ENCODE results near the gene FABP3. TPM values are rescaled to one million over a fixed set of nuclear protein-coding genes. Genes with fewer than 3 reads are reported as not detected.

FABP3 gene
- total and polyA plus RNA-seq, 2 of the 13 experiments (the other 11 are each of a cell fraction or from before 2014, with no cell fraction given), result 0.21 to 0.24 TPM

- Histone ChIP-seq H2AFZ (ENCODE audit: low read length) (no peak overlapping the region), H3K4me3 (replicated peaks in 1 of 3; ENCODE audit: insufficient read depth in 1 of 3, low read depth in 2 of 3, low read length in 3 of 3) (no peak overlapping the region), H3K4me1 (ENCODE audit: insufficient read depth, low read length) (peaks cover 5% of the 10 kb centered on the region), H3K9me3 (ENCODE audit: low read length) (no peaks in the 10 kb centered on the region), H3K4me2 (ENCODE audit: low read depth, low read length) (no peak overlapping the region), H3K27ac (ENCODE audit: extremely low read length, insufficient read depth, low read length) (no peak overlapping the region), H3K79me2 (ENCODE audit: insufficient read depth, low read length) (no peaks in the 10 kb centered on the region), H4K20me1 (ENCODE audit: insufficient read depth, low read length) (no peaks in the 10 kb centered on the region), H3K9ac (ENCODE audit: insufficient read depth, low read depth, low read length) (no peak overlapping the region), H3K36me3 (replicated peaks in 1 of 2; ENCODE audit: control insufficient read depth in 1 of 2, insufficient read depth in 2 of 2, low read length in 2 of 2) (no peaks in the 10 kb centered on the region), H3K27me3 (ENCODE audit: control insufficient read depth in 1 of 2, insufficient read depth in 2 of 2, low read length in 2 of 2) (no peaks in the 10 kb centered on the region)
- POLR2A ChIA-PET, result no interaction called here
- TF ChIP-seq SCMH1 (CRISPR knock-in tag; IDR thresholded peaks at IDR 0.05; ENCODE audit: borderline replicate concordance) (no peak), MAF1 (CRISPR knock-in tag; IDR thresholded peaks at IDR 0.05; ENCODE audit: borderline replicate concordance) (no peak), SMARCC2 (IDR thresholded peaks at IDR 0.05) (no peak), ZNF615 (CRISPR knock-in tag; IDR thresholded peaks at IDR 0.05; ENCODE audit: borderline replicate concordance) (no peak), SIN3A (IDR thresholded peaks at IDR 0.05; ENCODE audit: borderline replicate concordance, low read depth, low read length) (no peak)
- intact Hi-C loops (cut with micrococcal nuclease; ENCODE audit: unreplicated experiment) (no loop called here), in situ Hi-C loops (cut with HindIII; ENCODE audit: extremely low pct_ligation_motif_present, low pct_unique_long_range_greater_than_20kb) (no loop called here)
- CTCF ChIA-PET (ENCODE audit: low intra/inter-chr PET ratio, low total read pairs), result no interaction called here
- WGBS (ENCODE audit: low lambda C conversion rate), result 25% methylated on average over 3 of the region's 3 CpGs
- BruUV-seq (replicated peaks), result no TSS peak
- ATAC-seq, result no peak
- no peak for FAIRE-seq
- no peak for DNase-seq (ENCODE audit: low spot score)
These were observed 9.6 kb upstream of the FABP3 start for GRCh38 chr1:31382379-31382989.

GRCh38 chr1:31381394-31382294, 8.8 kb upstream of the FABP3 start:
- DNase-seq (ENCODE audit: low spot score) (no peak), FAIRE-seq (no peak), ATAC-seq (no peak)
- H2AFZ ChIP-seq (ENCODE audit: low read length), result no peak overlapping the region
- 56% methylated on average over 5 of the region's 6 CpGs for WGBS (ENCODE audit: low lambda C conversion rate)
- H3K79me2 ChIP-seq (ENCODE audit: insufficient read depth, low read length), result no peaks in the 10 kb centered on the region
- H3K27ac ChIP-seq (ENCODE audit: extremely low read length, insufficient read depth, low read length), result no peak overlapping the region
- H3K4me2 ChIP-seq (ENCODE audit: low read depth, low read length), result no peak overlapping the region
- H3K9ac ChIP-seq (ENCODE audit: insufficient read depth, low read depth, low read length), result no peak overlapping the region
- H3K4me3 ChIP-seq (replicated peaks in 1 of 3; ENCODE audit: insufficient read depth in 1 of 3, low read depth in 2 of 3, low read length in 3 of 3), result no peak overlapping the region
- ChIA-PET CTCF (ENCODE audit: low intra/inter-chr PET ratio, low total read pairs) (no interaction called here), POLR2A (no interaction called here)
- H3K36me3 ChIP-seq (replicated peaks in 1 of 2; ENCODE audit: control insufficient read depth in 1 of 2, insufficient read depth in 2 of 2, low read length in 2 of 2), result no peaks in the 10 kb centered on the region
- in situ Hi-C loops (cut with HindIII; ENCODE audit: extremely low pct_ligation_motif_present, low pct_unique_long_range_greater_than_20kb), result no loop called here
- no peaks in the 10 kb centered on the region for H4K20me1 ChIP-seq (ENCODE audit: insufficient read depth, low read length)
- BruUV-seq (replicated peaks), result no TSS peak
- peaks cover 13% of the 10 kb centered on the region for H3K4me1 ChIP-seq (ENCODE audit: insufficient read depth, low read length)
- no peaks in the 10 kb centered on the region for H3K27me3 ChIP-seq (ENCODE audit: control insufficient read depth in 1 of 2, insufficient read depth in 2 of 2, low read length in 2 of 2)
- intact Hi-C loops (cut with micrococcal nuclease; ENCODE audit: unreplicated experiment), result no loop called here
- no peaks in the 10 kb centered on the region for H3K9me3 ChIP-seq (ENCODE audit: low read length)
- TF ChIP-seq ZKSCAN5 (CRISPR knock-in tag; IDR thresholded peaks at IDR 0.05) (no peak), ARNT (IDR thresholded peaks at IDR 0.05) (no peak), SIX1 (CRISPR knock-in tag; IDR thresholded peaks at IDR 0.05; ENCODE audit: borderline replicate concordance) (no peak), MTF1 (CRISPR knock-in tag; IDR thresholded peaks at IDR 0.05) (no peak), ISL2 (CRISPR knock-in tag; IDR thresholded peaks at IDR 0.05) (no peak), BCL3 (CRISPR knock-in tag; IDR thresholded peaks at IDR 0.05) (no peak), GMEB2 (CRISPR knock-in tag; IDR thresholded peaks at IDR 0.05; ENCODE audit: low read depth) (no peak), ZNF138 (CRISPR knock-in tag; IDR thresholded peaks at IDR 0.05; ENCODE audit: low read depth) (no peak), ZNF225 (CRISPR knock-in tag; IDR thresholded peaks at IDR 0.05) (no peak), ZNF263 (CRISPR knock-in tag; IDR thresholded peaks at IDR 0.05) (no peak), SRSF9 (IDR thresholded peaks at IDR 0.05; ENCODE audit: borderline replicate concordance, insufficient read depth, low read depth, low read length, poor library complexity, severe bottlenecking) (no peak)
